GM19397 (cell line): ENCODE data around the gene BCORL1.

Experiments used
- ATAC-seq: cut with Tn5 transposase; IDR thresholded peaks from one replicate; pipeline ENCODE4 v1.9.1; 2021; ENCODE audit warnings: mild to moderate bottlenecking, moderate library complexity; ENCODE audit not compliant: unreplicated experiment

Gene BCORL1

GRCh38 chrX:130060122-130061069 is 78.0 kb downstream of the BCORL1 start:
- ATAC-seq: peak; percentile 89

GRCh38 chrX:130066975-130067615 is 84.7 kb downstream of the BCORL1 start:
- ATAC-seq: no peak

GRCh38 chrX:130071611-130072344 is 89.3 kb downstream of the BCORL1 start:
- no peak for ATAC-seq

DNA sequence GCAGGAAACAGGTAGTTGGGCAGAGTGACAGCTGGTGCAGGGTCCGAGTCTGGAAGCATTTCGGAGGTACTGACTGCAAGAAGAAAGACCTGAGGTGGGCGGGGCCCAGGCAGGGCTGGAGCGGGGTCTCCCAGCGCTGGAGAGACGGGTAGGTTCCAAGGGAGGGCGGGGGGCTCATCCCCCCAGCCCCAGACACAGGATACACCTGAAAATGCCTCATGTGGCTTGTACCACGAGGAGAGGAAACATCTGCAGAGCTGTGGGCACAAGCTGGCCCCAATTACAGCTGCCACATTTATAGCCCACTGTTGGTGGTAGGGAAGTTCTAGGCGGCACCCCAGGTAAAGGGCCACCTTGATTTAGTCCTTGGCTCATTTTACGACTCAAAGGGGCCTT is 89.9 kb downstream of the BCORL1 start:
- ATAC-seq: no peak

- ATAC-seq: no peak
These were observed 93.3 kb downstream of the BCORL1 start for GRCh38 chrX:130075777-130076176.

DNA sequence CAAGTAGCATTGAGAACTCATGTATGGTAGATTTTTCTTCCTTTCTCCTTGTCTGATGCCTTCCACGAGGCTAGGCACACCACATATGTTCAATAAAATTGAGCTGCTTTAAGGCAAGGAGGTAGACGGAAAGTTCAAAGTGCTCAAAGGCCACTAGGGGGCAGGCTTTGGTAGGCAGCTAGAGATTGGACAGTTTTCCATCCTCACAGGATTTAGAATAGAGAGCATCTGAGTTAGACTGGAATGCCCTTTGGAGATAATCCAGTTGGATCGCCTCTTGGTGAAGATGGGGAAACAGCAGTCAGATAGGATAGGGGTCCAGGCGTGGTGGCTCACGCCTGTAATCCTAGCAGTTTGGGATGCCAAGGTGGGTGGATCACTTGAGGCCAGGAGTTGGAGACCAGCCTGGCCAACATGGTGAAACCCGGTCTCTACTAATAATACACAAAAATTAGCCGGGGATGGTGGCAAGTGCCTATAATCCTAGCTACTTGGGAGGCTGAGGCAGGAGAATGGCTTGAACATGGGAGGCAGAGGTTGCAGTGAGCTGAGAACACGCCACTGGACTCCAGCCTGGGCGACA is 97.5 kb downstream of the BCORL1 start:
- ATAC-seq: no peak

- ATAC-seq: no peak
These were observed 98.4 kb downstream of the BCORL1 start for GRCh38 chrX:130080791-130081367.

DNA sequence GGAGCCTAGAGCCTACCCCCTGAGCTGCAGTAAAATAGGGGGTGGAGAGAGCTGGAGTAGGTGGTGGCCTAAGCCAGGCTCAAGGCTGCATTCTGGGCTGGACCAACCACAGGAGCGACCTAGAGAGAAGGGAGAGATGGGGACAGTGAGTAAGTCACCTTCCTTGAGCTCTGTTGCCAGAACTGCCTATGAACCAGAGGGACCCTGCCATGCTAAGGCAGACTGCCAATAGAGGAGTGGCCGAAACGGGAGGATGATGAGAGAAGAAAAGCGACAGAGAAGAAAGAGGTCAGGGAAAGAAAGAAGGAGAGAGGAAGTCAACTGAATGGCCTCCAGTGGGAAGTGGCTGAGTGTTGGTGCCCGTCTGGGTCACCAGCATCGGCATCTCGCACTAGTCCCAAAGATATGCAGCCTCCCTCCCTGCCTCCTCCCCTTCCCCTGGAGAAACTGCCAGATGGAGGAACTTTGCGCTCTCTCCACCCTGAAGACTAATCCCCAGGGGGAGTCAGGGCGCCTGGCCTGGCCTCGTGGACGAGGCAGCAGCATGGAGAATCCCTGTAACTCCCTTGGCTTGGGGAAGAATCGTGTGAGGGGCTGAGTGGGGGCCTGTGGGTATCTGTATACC is 99.1 kb downstream of the BCORL1 start:
- no peak for ATAC-seq

- ATAC-seq: peak; percentile 50
These were observed 100.0 kb downstream of the BCORL1 start for GRCh38 chrX:130082244-130083106.

DNA sequence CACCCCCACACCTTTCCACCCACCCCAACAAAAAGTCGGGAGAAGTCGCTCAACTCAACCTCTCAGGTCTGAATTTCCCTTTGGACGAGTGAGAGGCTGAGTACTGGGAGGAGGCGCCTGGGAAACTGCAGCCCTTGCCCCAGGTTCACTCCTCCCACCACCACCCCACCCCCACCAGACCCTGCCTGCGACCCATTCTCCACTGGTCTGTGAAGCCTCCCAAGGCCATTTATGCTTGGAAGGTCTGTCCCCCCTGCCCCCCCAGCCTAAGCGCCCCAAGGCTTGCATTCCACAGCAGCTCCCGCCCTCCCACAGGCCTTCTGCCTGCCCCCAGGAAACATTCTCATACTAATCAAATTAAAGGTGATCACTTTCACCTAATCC is 100.7 kb downstream of the BCORL1 start:
- ATAC-seq: no peak

DNA sequence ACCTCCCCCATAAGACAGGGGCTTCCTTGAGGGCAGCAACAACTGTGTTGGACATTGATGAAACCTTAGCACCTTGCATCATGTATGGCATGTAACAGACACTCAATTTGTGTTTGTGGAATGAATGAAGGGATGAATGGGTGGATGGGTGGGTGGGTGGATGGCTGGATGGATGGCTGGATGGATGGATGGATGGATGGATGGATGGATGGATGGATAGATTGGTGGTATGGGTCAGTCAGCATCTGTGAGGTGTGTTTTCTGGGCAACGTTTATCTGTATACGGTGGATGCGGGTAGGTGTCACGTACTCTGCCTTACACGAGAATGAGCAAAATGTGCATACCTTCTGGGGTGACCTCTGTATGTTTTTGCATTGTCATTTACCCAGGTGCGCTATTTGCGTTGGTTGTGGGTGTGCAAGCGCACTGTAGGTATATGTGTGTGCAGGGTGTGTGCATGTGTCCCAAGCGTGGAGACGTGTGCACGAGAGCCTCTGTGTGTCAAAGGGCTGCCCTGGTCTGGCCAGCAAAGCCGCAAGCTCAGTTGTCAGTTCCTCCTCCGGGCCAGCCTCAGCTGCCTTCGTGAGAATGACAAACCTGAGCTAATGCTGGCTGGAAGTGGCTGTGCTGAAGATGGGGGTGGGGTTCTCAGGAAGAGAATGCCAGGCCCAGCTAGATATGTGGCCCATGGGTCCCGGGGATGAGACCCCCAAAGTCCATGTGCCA is 101.4 kb downstream of the BCORL1 start:
- ATAC-seq: no peak

DNA sequence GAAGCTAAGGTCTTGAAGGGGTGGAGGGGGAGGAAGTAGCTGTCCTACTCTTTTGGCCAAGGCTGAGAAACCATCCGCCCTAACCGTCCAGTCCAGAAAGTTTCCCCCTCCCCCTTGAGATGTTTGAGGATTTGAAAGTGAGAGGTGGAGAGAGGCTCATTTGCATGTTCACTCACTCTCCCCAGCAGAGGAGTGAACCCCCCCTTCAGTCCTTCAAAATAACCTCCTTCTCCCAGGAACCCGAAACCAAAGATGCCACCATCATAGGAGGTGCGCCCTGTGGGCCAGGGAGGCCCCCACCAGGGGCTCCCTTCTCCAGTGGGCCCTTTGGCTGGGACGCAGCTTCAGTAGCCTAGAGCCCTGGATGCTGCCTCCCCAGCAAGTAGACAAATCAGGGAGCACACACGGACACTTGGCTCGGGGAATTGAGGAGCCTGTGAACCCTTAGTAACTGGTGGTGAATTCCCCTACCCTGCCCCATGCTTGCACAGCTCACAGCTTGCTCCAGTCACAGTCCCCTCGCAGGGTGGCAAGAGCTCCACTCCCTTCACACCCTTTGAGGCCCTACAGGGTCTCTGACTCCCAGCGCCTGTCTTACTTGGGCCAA is 102.3 kb downstream of the BCORL1 start:
- peak; percentile 33 for ATAC-seq

- ATAC-seq: no peak
These were observed 103.4 kb downstream of the BCORL1 start for GRCh38 chrX:130085551-130086446.

DNA sequence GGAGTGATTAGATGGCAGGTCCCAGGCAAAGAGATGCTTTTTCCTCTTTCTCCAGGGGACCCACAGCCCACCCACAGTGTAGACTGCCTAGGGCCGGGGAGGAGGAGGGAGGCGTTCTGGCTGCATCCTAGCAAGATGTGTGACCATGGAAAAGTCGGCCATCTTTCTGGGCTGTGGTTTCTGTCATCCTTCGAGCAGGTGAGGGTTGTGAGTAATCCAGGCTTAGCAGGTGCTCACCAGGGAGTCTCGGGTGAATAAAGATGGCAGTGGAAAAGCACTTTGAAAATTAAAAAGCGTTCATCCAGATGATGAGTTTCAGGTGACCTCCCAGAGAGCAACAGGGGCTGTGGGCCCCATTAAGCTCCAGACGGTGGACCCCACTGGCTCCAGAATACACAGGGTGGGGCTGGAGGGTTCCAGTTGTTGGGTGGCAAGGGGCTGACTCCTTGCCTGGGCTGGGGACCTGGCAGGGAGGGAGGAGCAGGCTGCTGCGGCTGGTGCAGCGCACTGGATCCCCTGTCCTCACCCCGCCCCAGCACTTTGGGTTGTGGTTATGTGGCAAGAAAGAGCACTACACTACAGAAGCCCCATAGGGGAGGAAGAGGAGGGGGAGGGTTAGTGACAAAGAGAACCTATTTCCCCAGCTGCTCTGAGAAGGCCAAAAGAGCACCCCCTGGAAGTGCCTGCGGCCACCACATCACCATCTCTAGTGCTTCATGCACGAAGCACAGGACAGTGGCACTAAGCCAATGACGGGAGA is 104.2 kb downstream of the BCORL1 start:
- peak; percentile 37 for ATAC-seq

- ATAC-seq: no peak
These were observed 107.9 kb downstream of the BCORL1 start for GRCh38 chrX:130090364-130090763.

GRCh38 chrX:130091980-130092522 is 109.6 kb downstream of the BCORL1 start:
- peak; percentile 97 for ATAC-seq
